HepG2 (cell line): ENCODE data around the gene NECAB2. TPM values are rescaled to one million over a fixed set of nuclear protein-coding genes. Genes with fewer than 3 reads are reported as not detected.

Experiments
- ATAC-seq: fragments of 200-7000 bp; cut with Tn5 transposase; 3 replicates; pipeline ENCODE4 v1.9.1; 2020; ENCODE audit warnings: mild to moderate bottlenecking, moderate library complexity
- BruUV-seq: library from RNA; stranded (reverse); fragments of 400-500 nt; replicated peaks from 2 replicates; lab custom pipeline; 2021; lab: Mats Ljungman, UMichigan
- CTCF ChIA-PET: fragments of 300-600 bp; formaldehyde crosslinking; extraction: SDS; loops from one replicate; lab custom pipeline; 2021; ENCODE audit warnings: low total read pairs, inconsistent platforms, low intra/inter-chr PET ratio; lab: Yijun Ruan, JAX
- POLR2A ChIA-PET: fragments of 350-600 bp; sonication (Branson Sonifier 250); formaldehyde crosslinking; loops from one replicate; lab custom pipeline; 2020; ENCODE audit warnings: antibody characterized with exemption, inconsistent platforms; lab: Yijun Ruan, JAX
- DNase-seq: peaks from one replicate; pipeline ENCODE4 v3.0.0-alpha.2; 2015; ENCODE audit warnings: low spot score
- FAIRE-seq: peaks from 3 replicates; lab custom pipeline; 2011; peaks lifted over from hg19 to GRCh38; lab: Jason Lieb, UNC
- H2AFZ ChIP-seq: one replicate; pipeline ENCODE4 v1.6.1; 2011; ENCODE audit warnings: low read length, inconsistent platforms
- H3K27ac ChIP-seq: fragments of 300-600 bp; 3 replicates; pipeline ENCODE4 v1.8.0; 2011; ENCODE audit warnings: mixed run types, mild to moderate bottlenecking, mixed read lengths, low read length, inconsistent platforms; ENCODE audit not compliant: insufficient read depth; ENCODE audit errors: extremely low read length
- H3K27me3 ChIP-seq, 2 experiments: fragments of 200-600 bp in 1 of 2; 2 replicates in 1 of 2; 3 replicates in 1 of 2; pipeline versions ENCODE4 v1.6.0 to v1.8.0; 2011; ENCODE audit warnings: low read length in 2 of 2, mild to moderate bottlenecking in 2 of 2, moderate library complexity in 2 of 2, inconsistent platforms in 1 of 2; ENCODE audit not compliant: insufficient read depth in 2 of 2, control insufficient read depth in 1 of 2
- H3K36me3 ChIP-seq, 2 experiments: fragments of 200-600 bp in 1 of 2; replicated peaks in 1 of 2; 2 replicates in 1 of 2; 3 replicates in 1 of 2; pipeline versions ENCODE4 v1.5.1 to v1.8.0; 2011; ENCODE audit warnings: low read length in 2 of 2, inconsistent platforms in 1 of 2; ENCODE audit not compliant: insufficient read depth in 2 of 2, control insufficient read depth in 1 of 2
- H3K4me1 ChIP-seq: 2 replicates; pipeline ENCODE4 v1.5.1; 2012; ENCODE audit warnings: low read length, inconsistent platforms; ENCODE audit not compliant: insufficient read depth
- H3K4me2 ChIP-seq: 2 replicates; pipeline ENCODE4 v1.6.0; 2011; ENCODE audit warnings: low read depth, low read length, inconsistent platforms
- H3K4me3 ChIP-seq, 3 experiments: fragments of 200-600 bp in 1 of 3; sonication (generic), shearing (Covaris generic) in 1 of 3; replicated peaks in 1 of 3; 2 replicates each; pipeline ENCODE4 v1.5.1; 2011 to 2016; ENCODE audit warnings: low read length in 3 of 3, inconsistent platforms in 2 of 3, low read depth in 2 of 3, mild to moderate bottlenecking in 2 of 3, control low read depth in 1 of 3, mixed read lengths in 1 of 3; ENCODE audit not compliant: insufficient read depth in 1 of 3
- H3K79me2 ChIP-seq: one replicate; pipeline ENCODE4 v1.6.1; 2011; ENCODE audit warnings: low read length, inconsistent platforms; ENCODE audit not compliant: insufficient read depth
- H3K9ac ChIP-seq: 2 replicates; pipeline ENCODE4 v1.6.0; 2011; ENCODE audit warnings: mild to moderate bottlenecking, low read depth, low read length, inconsistent platforms; ENCODE audit not compliant: insufficient read depth
- H3K9me3 ChIP-seq: 2 replicates; pipeline ENCODE4 v1.5.1; 2012; ENCODE audit warnings: mild to moderate bottlenecking, low read length
- H4K20me1 ChIP-seq: 2 replicates; pipeline ENCODE4 v1.6.0; 2011; ENCODE audit warnings: inconsistent platforms, mild to moderate bottlenecking, low read length, moderate library complexity; ENCODE audit not compliant: insufficient read depth
- ARHGAP35 ChIP-seq: sonication (generic); formaldehyde crosslinking; IDR thresholded peaks from 2 replicates; pipeline ENCODE4 v1.9.0; 2022; ENCODE audit warnings: mild to moderate bottlenecking, inconsistent platforms, moderate library complexity, missing genetic modification reagents, borderline replicate concordance
- ATF6 ChIP-seq: sonication (generic); formaldehyde crosslinking; conservative IDR thresholded peaks from 2 replicates; pipeline ENCODE4 v1.4.0; 2020; ENCODE audit warnings: missing genetic modification reagents
- ATRX ChIP-seq: sonication (generic); formaldehyde crosslinking; IDR thresholded peaks from 2 replicates; pipeline ENCODE4 v1.4.0; 2020; ENCODE audit warnings: missing genetic modification reagents, borderline replicate concordance
- ELF3 ChIP-seq: IDR thresholded peaks from 2 replicates; pipeline ENCODE4 v1.6.1; 2016; ENCODE audit warnings: missing genetic modification reagents, missing compliant biosample characterization
- MTA1 ChIP-seq: sonication (generic); formaldehyde crosslinking; IDR thresholded peaks from 2 replicates; pipeline ENCODE4 v1.4.0; 2020; ENCODE audit warnings: missing genetic modification reagents, mild to moderate bottlenecking, borderline replicate concordance
- PCBP1 ChIP-seq: fragments of 200-400 bp; formaldehyde crosslinking; IDR thresholded peaks from 2 replicates; pipeline ENCODE4 v1.6.1; 2017; ENCODE audit warnings: mild to moderate bottlenecking, low read depth, low read length, borderline replicate concordance
- SIN3B ChIP-seq: fragments of 150-350 bp; IDR thresholded peaks from 2 replicates; pipeline ENCODE4 v1.6.1; 2014; ENCODE audit warnings: low read length
- TERF1 ChIP-seq: sonication (generic); formaldehyde crosslinking; IDR thresholded peaks from 2 replicates; pipeline ENCODE4 v1.8.0; 2022; ENCODE audit warnings: mild to moderate bottlenecking, missing genetic modification reagents, moderate library complexity
- ZFP82 ChIP-seq: sonication (generic); formaldehyde crosslinking; IDR thresholded peaks from 2 replicates; pipeline ENCODE4 v1.5.1; 2020; ENCODE audit warnings: mild to moderate bottlenecking, missing genetic modification reagents, borderline replicate concordance
- ZIK1 ChIP-seq: sonication (generic); formaldehyde crosslinking; IDR thresholded peaks from 2 replicates; pipeline ENCODE4 v1.5.0; 2020; ENCODE audit warnings: mild to moderate bottlenecking, low read depth, missing genetic modification reagents, borderline replicate concordance
- ZNF282 ChIP-seq: fragments of 450-650 bp; IDR thresholded peaks from 2 replicates; pipeline ENCODE4 v1.6.1; 2018; ENCODE audit not compliant: partially characterized antibody
- ZNF614 ChIP-seq: IDR thresholded peaks from 2 replicates; pipeline ENCODE4 v1.6.1; 2018; ENCODE audit warnings: missing biosample characterization, missing genetic modification reagents, inconsistent platforms, borderline replicate concordance
- ZNF724P ChIP-seq: sonication (generic); formaldehyde crosslinking; IDR thresholded peaks from 2 replicates; pipeline ENCODE4 v1.8.0; 2022; ENCODE audit warnings: missing genetic modification reagents, borderline replicate concordance
- ZNF850 ChIP-seq: sonication (generic); formaldehyde crosslinking; conservative IDR thresholded peaks from 2 replicates; pipeline ENCODE4 v1.9.0; 2021; ENCODE audit warnings: mild to moderate bottlenecking, missing genetic modification reagents
- WGBS: methylation state at CpG from one replicate; pipeline ENCODE4 v1.1.6; 2017; ENCODE audit warnings: low lambda C conversion rate; 5-methylcytosine and 5-hydroxymethylcytosine counted together
- in situ Hi-C: cut with HindIII; loops from 2 replicates; pipeline ENCODE4 v1.10.0; 2017; ENCODE audit warnings: low pct_unique_long_range_greater_than_20kb; ENCODE audit not compliant: extremely low pct_ligation_motif_present
- intact Hi-C: fragments of 100-400 bp; cut with micrococcal nuclease; formaldehyde crosslinking; loops from one replicate; pipeline ENCODE4 v1.10.0; 2022; ENCODE audit not compliant: unreplicated experiment
- polyA plus RNA-seq, 8 experiments: library from polyadenylated mRNA; depleted of rRNA in 3 of 8; stranded (reverse) in 7 of 8; unstranded in 1 of 8; fragments of >200 nt; fragmentation: Illumina TruSeq in 4 of 8; extraction: Trizol in 4 of 8; gene quantifications; 2 replicates each; pipeline versions ENCODE4 v1.2.1 to v1.2.3, GENCODE V29; 2011 to 2016; ENCODE audit warnings: low read depth in 4 of 8, missing spikeins in 1 of 8, mixed read lengths in 1 of 8; ENCODE audit not compliant: insufficient read depth in 1 of 8
- total RNA-seq, 5 experiments: library from RNA; depleted of rRNA; stranded (reverse); fragments of >200 nt; fragmentation: Illumina TruSeq; extraction: Trizol; gene quantifications; 2 replicates each; pipeline ENCODE4 v1.2.3, GENCODE V29; 2016; ENCODE audit warnings: low read depth in 1 of 5

NECAB2 gene
- total and polyA plus RNA-seq, 2 of the 13 experiments (the other 11 are each of a cell fraction or from before 2014, with no cell fraction given), result 0.21 to 0.49 TPM

- H3K79me2 ChIP-seq, result no peaks in the 10 kb centered on the region
- H3K4me3 ChIP-seq, result no peak overlapping the region
- H3K9me3 ChIP-seq, result peaks cover 13% of the 10 kb centered on the region
- no peak overlapping the region for H3K27ac ChIP-seq
- H3K27me3 ChIP-seq, result peaks cover 0 to 17% of the 10 kb centered on the region in 2 experiments; a peak in 3 of 5 replicates
- peaks cover 54% of the 10 kb centered on the region for H3K4me1 ChIP-seq
- H4K20me1 ChIP-seq, result no peaks in the 10 kb centered on the region
- in situ Hi-C loops (no loop called here), intact Hi-C loops (no loop called here)
- POLR2A ChIA-PET, result no interaction called here
- no peak for DNase-seq
- no peak overlapping the region for H2AFZ ChIP-seq
- no peaks in the 10 kb centered on the region for H3K36me3 ChIP-seq
- H3K9ac ChIP-seq, result no peak overlapping the region
- ATAC-seq, result no peak
- H3K4me2 ChIP-seq, result no peak overlapping the region
- no TSS peak for BruUV-seq
- CTCF ChIA-PET, result no interaction called here
- no peak for TF ChIP-seq ZNF724P (CRISPR knock-in tag)
- TF ChIP-seq MTA1 (CRISPR knock-in tag), result no peak
- no peak for TF ChIP-seq ZNF614 (CRISPR knock-in tag)
- FAIRE-seq, result no peak
- 55% methylated on average over 6 of the region's 9 CpGs for WGBS
Observed at GRCh38 chr16:84024854-84025253, 56.8 kb downstream of the NECAB2 start.

- ChIA-PET CTCF (no interaction called here), POLR2A (no interaction called here)
- 80% methylated on average over 10 of the region's 10 CpGs for WGBS
- Histone ChIP-seq H3K36me3 (no peaks in the 10 kb centered on the region), H3K27ac (no peak overlapping the region), H3K9ac (no peak overlapping the region), H3K4me1 (peaks cover 48% of the 10 kb centered on the region), H3K4me3 (no peak overlapping the region), H2AFZ (no peak overlapping the region), H3K79me2 (no peaks in the 10 kb centered on the region), H3K9me3 (peaks cover 4% of the 10 kb centered on the region), H3K4me2 (no peak overlapping the region), H4K20me1 (no peaks in the 10 kb centered on the region), H3K27me3 (peaks cover 3 to 26% of the 10 kb centered on the region in 2 experiments; a peak in 4 of 5 replicates)
- FAIRE-seq (no peak), DNase-seq (no peak), ATAC-seq (no peak)
- intact Hi-C loops (no loop called here), in situ Hi-C loops (no loop called here)
- no TSS peak for BruUV-seq
- no peak for TF ChIP-seq ZNF282
- no peak for TF ChIP-seq SIN3B
- no peak for TF ChIP-seq ZFP82 (CRISPR knock-in tag)
- TF ChIP-seq PCBP1, result no peak
- TF ChIP-seq TERF1 (CRISPR knock-in tag), result no peak
- TF ChIP-seq ZIK1 (CRISPR knock-in tag), result no peak
- TF ChIP-seq ARHGAP35 (CRISPR knock-in tag), result no peak
- TF ChIP-seq ELF3 (CRISPR knock-in tag), result no peak
- TF ChIP-seq ATRX (CRISPR knock-in tag), result no peak
- TF ChIP-seq ZNF850 (CRISPR knock-in tag), result no peak
- no peak for TF ChIP-seq ATF6 (CRISPR knock-in tag)
Observed at GRCh38 chr16:84026606-84027005, 58.6 kb downstream of the NECAB2 start.
